Osteocyte (in vitro differentiated cells): ENCODE results near the gene MSX1. TPM values are rescaled to one million over a fixed set of nuclear protein-coding genes. Genes with fewer than 3 reads are reported as not detected.
A peak's percentile ranks its signal among the peaks of the same experiment; 100 is the strongest.

Source experiments
- DNase-seq: peaks from one replicate; pipeline ENCODE4 v3.0.0; 2021; ENCODE audit warnings: mixed read lengths; ENCODE audit not compliant: unreplicated experiment; ENCODE audit errors: extremely low spot score
- H3K27ac Mint-ChIP-seq: one replicate; pipeline ENCODE4 v1.8.0; 2021; ENCODE audit warnings: mild to moderate bottlenecking, mixed read lengths; ENCODE audit not compliant: unreplicated experiment
- H3K27me3 Mint-ChIP-seq: one replicate; pipeline ENCODE4 v1.8.0; 2021; ENCODE audit warnings: mixed read lengths; ENCODE audit not compliant: unreplicated experiment
- H3K36me3 Mint-ChIP-seq: one replicate; pipeline ENCODE4 v1.8.0; 2021; ENCODE audit warnings: mixed read lengths; ENCODE audit not compliant: unreplicated experiment
- H3K4me1 Mint-ChIP-seq: one replicate; pipeline ENCODE4 v1.8.0; 2021; ENCODE audit warnings: mixed read lengths; ENCODE audit not compliant: unreplicated experiment
- H3K4me3 Mint-ChIP-seq: one replicate; pipeline ENCODE4 v1.8.0; 2021; ENCODE audit warnings: mild to moderate bottlenecking, moderate library complexity, mixed read lengths; ENCODE audit not compliant: unreplicated experiment
- H3K9me3 Mint-ChIP-seq: one replicate; pipeline ENCODE4 v1.8.0; 2021; ENCODE audit warnings: mixed read lengths; ENCODE audit not compliant: unreplicated experiment
- total RNA-seq: library from RNA; stranded (reverse); gene quantifications from 2 replicates; pipeline ENCODE4 v1.2.1, GENCODE V29; 2021
- TF ChIP-seq, protein P1 (sequence below): fragments of 200-600 bp; sonication (generic); IDR thresholded peaks from 2 replicates; pipeline ENCODE4 v1.5.0; 2021; ENCODE audit warnings: antibody characterized with exemption, mild to moderate bottlenecking, moderate library complexity

The MSX1 gene
- total RNA-seq, 1 donor from 2014 or later = 3.5 TPM

DNA sequence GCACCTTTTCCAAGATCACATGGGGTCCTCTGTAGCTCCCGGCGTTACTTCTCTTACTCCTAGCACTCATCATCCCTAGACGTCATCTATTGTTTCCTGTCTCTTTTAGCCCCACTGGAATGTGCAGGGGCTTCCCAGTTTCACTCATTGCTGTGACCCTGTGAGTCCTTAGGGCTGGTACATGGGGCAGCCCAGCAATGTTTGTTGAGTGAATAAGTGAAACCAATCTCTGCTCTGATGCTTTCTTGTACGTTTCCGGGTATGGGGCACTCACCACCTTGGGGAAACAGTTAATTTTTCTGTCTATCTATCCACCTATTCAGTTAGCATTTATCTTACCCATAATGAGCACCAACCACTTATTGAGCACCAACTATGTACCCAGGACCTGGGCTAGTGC lies 16.1 kb downstream of the MSX1 start:
- H3K36me3 Mint-ChIP-seq = no peaks in the 10 kb centered on the region
- TF ChIP-seq, protein P1, sequence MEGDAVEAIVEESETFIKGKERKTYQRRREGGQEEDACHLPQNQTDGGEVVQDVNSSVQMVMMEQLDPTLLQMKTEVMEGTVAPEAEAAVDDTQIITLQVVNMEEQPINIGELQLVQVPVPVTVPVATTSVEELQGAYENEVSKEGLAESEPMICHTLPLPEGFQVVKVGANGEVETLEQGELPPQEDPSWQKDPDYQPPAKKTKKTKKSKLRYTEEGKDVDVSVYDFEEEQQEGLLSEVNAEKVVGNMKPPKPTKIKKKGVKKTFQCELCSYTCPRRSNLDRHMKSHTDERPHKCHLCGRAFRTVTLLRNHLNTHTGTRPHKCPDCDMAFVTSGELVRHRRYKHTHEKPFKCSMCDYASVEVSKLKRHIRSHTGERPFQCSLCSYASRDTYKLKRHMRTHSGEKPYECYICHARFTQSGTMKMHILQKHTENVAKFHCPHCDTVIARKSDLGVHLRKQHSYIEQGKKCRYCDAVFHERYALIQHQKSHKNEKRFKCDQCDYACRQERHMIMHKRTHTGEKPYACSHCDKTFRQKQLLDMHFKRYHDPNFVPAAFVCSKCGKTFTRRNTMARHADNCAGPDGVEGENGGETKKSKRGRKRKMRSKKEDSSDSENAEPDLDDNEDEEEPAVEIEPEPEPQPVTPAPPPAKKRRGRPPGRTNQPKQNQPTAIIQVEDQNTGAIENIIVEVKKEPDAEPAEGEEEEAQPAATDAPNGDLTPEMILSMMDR = no peak
- peaks cover 68% of the 10 kb centered on the region for H3K27me3 Mint-ChIP-seq
- no peak for DNase-seq
- H3K4me3 Mint-ChIP-seq = no peak overlapping the region
- no peak overlapping the region for H3K27ac Mint-ChIP-seq
- no peaks in the 10 kb centered on the region for H3K9me3 Mint-ChIP-seq
- H3K4me1 Mint-ChIP-seq = peaks cover 12% of the 10 kb centered on the region

DNA sequence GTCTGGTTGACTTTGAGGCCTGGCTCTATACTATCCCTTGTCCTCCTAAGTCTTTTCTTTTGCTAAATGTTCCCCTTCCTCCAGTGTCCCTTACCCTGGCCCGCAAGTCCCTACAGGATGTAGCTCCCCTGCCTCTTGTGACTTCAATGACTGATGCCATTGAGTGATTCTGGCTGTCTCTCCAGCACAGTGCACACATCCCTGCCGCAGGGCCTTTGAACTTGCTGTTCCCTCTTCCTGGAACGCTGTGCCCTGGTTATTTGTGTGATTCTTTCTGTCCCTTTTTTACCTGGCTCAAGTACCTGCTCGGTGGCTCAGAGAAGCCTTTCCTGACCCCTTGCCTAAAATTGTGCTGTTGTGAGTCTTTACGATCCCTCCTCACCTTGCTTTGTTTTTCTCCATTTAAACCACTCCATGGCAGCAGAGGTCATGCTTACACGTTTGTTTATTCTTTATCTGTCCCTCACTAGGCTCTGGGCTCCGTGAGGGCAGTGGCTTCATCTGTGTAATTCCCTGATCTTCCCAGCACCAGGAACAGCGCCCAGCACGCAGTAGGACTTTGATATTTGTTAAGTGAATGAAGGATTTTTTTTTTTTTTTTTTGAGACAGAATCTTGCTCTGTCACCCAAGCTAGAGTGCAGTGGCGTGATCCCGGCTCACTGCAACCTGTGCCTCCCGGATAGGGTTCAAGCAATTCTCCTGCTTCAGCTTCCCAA lies 17.6 kb downstream of the MSX1 start:
- no peaks in the 10 kb centered on the region for H3K36me3 Mint-ChIP-seq
- H3K4me1 Mint-ChIP-seq = no peaks in the 10 kb centered on the region
- no peaks in the 10 kb centered on the region for H3K9me3 Mint-ChIP-seq
- H3K27me3 Mint-ChIP-seq = peaks cover 62% of the 10 kb centered on the region
- no peak for DNase-seq
- no peak overlapping the region for H3K4me3 Mint-ChIP-seq
- no peak overlapping the region for H3K27ac Mint-ChIP-seq
- TF ChIP-seq, protein P1 = no peak

DNA sequence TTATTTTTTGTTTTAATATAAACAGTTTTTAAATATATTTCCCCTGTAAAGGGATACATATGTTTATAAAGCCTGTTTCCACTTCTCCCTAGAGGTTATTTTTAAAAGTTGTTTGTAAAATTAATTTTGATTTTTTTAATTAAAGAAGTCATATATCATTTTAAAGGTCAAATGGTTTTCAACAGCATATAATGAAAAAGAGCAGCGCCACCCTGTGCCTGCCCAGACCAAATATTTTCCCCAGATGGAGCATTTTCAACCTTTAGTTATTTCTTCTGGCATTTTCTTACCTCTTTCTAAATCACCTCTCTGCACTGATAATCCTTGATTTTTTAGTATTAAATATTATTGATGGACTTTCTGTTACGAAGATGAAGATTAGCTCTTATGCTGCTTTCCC lies 21.0 kb downstream of the MSX1 start:
- no peaks in the 10 kb centered on the region for H3K36me3 Mint-ChIP-seq
- no peak overlapping the region for H3K27ac Mint-ChIP-seq
- no peak for DNase-seq
- TF ChIP-seq, protein P1 = peak; percentile 55
- H3K4me3 Mint-ChIP-seq = no peak overlapping the region
- H3K9me3 Mint-ChIP-seq = no peaks in the 10 kb centered on the region
- peaks cover 52% of the 10 kb centered on the region for H3K27me3 Mint-ChIP-seq
- no peaks in the 10 kb centered on the region for H3K4me1 Mint-ChIP-seq

DNA sequence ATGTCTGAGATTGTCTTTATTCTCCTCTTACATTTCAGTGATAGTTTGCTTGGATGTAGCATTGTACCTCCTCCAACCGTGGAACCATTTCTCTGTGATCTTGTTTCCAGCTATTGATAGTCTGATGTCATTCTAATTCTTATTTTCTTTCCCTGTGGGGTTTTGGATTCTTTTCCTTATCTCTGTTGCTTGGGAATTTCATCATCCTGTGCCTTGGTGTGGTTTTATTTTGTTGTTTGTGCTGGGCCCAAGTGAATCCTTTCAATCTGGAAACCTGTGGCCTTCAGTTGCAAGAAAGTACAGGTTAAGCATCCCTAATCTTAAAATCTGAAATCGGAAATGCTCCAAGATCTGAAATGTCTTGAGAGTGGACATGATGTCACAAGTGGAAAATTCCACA lies 22.0 kb downstream of the MSX1 start:
- TF ChIP-seq, protein P1 = no peak
- Mint-ChIP-seq H3K27me3 (peaks cover 55% of the 10 kb centered on the region), H3K4me1 (no peaks in the 10 kb centered on the region), H3K4me3 (no peak overlapping the region), H3K36me3 (no peaks in the 10 kb centered on the region), H3K27ac (no peak overlapping the region), H3K9me3 (no peaks in the 10 kb centered on the region)
- DNase-seq = no peak

DNA sequence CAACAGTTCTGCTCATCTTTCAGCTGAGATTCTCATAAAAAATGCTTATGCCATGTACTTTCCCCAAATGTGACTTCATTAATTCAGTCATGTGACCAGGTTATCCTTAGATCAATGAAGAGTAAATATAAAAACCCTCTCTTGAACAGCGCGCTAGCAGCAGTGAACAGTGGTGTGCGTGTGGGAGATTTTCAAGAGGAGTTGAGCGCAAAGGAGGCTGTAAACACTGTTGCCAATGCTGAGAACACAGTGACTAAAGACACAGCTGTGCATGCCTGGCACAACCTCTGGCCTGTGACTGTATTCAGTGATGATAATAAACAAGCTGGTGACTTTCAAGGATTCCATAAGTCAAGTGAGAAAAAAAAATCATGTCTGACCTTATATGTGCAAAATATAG lies 25.1 kb downstream of the MSX1 start:
- Mint-ChIP-seq H3K4me3 (no peak overlapping the region), H3K36me3 (no peaks in the 10 kb centered on the region), H3K9me3 (no peaks in the 10 kb centered on the region), H3K27ac (no peak overlapping the region), H3K4me1 (no peaks in the 10 kb centered on the region), H3K27me3 (peaks cover 59% of the 10 kb centered on the region)
- DNase-seq = no peak
- TF ChIP-seq, protein P1 = no peak
